ENCODE results near the gene EIF1AD.
"Not testable (repeated sequence)": the region's sequence is repeated elsewhere in the genome, so short reads cannot be mapped to it uniquely, and the experiment has no call there.

The EIF1AD gene

GRCh38 chr11:66020618-66021357 lies 18.8 kb upstream of the EIF1AD start:
- no peak for DNase-seq

GRCh38 chr11:66020212-66020611 lies 18.3 kb upstream of the EIF1AD start:
- no peak for DNase-seq

GRCh38 chr11:66017321-66017720 lies 15.4 kb upstream of the EIF1AD start:
- DNase-seq: no peak

GRCh38 chr11:66016793-66017177 lies 14.8 kb upstream of the EIF1AD start:
- DNase-seq: no peak

- no peak for DNase-seq
Observed at GRCh38 chr11:66015936-66016792, 14.2 kb upstream of the EIF1AD start.

- no peak for DNase-seq
Observed at GRCh38 chr11:66015454-66015881, 13.5 kb upstream of the EIF1AD start.

- no peak for DNase-seq
Observed at GRCh38 chr11:66014804-66015453, 13.0 kb upstream of the EIF1AD start.

- no peak for DNase-seq
Observed at GRCh38 chr11:66013762-66014100, 11.8 kb upstream of the EIF1AD start.

- DNase-seq: no peak
Observed at GRCh38 chr11:66012946-66013761, 11.2 kb upstream of the EIF1AD start.

GRCh38 chr11:66012371-66012945 lies 10.5 kb upstream of the EIF1AD start:
- DNase-seq: no peak

GRCh38 chr11:66011785-66012303 lies 9.9 kb upstream of the EIF1AD start, which contains the start of gene CST6:
Gene CST6 (plus strand): TSS chr11:66012008. CDS start chr11:66012045, 37 bp downstream.
- no peak for DNase-seq

GRCh38 chr11:66011239-66011784 lies 9.4 kb upstream of the EIF1AD start:
- no peak for DNase-seq

GRCh38 chr11:66010036-66010435 lies 8.1 kb upstream of the EIF1AD start:
- not testable (repeated sequence) for DNase-seq

- DNase-seq: no peak
Observed at GRCh38 chr11:66008468-66009101, 6.6 kb upstream of the EIF1AD start.

- DNase-seq: no peak
Observed at GRCh38 chr11:66008095-66008467, 6.1 kb upstream of the EIF1AD start.

- no peak for DNase-seq
Observed at GRCh38 chr11:66007201-66007634, 5.3 kb upstream of the EIF1AD start.

GRCh38 chr11:66006891-66007176 lies 4.9 kb upstream of the EIF1AD start:
- DNase-seq: no peak

- no peak for DNase-seq
Observed at GRCh38 chr11:66006134-66006890, 4.4 kb upstream of the EIF1AD start.

GRCh38 chr11:66004186-66004585 lies 2.2 kb upstream of the EIF1AD start:
- DNase-seq: no peak

- no peak for DNase-seq
Observed at GRCh38 chr11:66003291-66003690, 1.3 kb upstream of the EIF1AD start.
